LNCAP (cell line): ENCODE results near the gene PSEN2.

Source experiments
- TF ChIP-seq, protein P1 (sequence below): fragments of 450-650 bp; IDR thresholded peaks from 2 replicates; pipeline ENCODE4 v1.5.1; 2017; ENCODE audit warnings: mild to moderate bottlenecking

The PSEN2 gene

DNA sequence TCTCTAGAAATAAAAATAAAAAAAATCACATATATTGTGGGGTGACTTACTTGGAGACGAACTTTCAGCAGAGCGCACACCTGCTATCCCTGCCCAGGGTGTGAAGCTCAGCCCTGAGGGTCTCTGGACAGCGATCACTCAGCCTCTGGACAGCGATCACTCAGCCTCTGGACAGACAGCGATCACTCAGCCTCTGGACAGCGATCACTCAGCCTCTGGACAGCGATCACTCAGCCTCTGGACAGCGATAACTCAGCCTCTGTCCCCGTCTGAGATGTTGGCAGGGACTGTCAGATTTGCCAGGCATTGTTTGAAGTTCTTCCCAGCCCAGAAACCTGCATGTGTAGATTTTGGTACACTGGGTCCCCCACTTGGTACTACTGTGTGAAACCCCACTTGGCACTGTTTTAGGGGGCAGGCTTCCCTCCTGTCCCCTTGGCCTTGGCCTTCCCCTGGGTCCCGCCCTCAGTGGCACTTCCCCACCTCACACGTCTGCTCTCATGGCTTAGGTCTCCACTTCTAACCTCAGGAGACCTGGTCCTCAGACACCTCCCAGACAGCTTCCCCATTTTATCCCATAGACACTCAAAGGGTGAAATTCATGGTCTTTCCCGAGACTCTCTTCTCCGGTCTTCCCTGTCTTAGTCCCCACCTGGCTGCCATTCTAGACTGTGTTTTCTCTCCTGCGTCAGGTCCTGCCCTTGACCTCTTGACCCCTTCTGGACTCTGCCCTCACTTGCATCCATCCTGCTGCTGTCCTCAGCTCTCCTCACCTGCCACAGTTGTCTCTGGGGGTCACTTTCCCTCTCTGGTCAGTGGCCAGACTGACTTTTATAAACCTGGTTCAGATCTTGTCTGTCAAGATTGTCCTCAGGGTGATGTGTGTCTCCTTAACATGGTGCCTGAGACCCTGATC is 10.2 kb downstream of the PSEN2 start:
- TF ChIP-seq, protein P1, sequence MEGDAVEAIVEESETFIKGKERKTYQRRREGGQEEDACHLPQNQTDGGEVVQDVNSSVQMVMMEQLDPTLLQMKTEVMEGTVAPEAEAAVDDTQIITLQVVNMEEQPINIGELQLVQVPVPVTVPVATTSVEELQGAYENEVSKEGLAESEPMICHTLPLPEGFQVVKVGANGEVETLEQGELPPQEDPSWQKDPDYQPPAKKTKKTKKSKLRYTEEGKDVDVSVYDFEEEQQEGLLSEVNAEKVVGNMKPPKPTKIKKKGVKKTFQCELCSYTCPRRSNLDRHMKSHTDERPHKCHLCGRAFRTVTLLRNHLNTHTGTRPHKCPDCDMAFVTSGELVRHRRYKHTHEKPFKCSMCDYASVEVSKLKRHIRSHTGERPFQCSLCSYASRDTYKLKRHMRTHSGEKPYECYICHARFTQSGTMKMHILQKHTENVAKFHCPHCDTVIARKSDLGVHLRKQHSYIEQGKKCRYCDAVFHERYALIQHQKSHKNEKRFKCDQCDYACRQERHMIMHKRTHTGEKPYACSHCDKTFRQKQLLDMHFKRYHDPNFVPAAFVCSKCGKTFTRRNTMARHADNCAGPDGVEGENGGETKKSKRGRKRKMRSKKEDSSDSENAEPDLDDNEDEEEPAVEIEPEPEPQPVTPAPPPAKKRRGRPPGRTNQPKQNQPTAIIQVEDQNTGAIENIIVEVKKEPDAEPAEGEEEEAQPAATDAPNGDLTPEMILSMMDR, result no peak

DNA sequence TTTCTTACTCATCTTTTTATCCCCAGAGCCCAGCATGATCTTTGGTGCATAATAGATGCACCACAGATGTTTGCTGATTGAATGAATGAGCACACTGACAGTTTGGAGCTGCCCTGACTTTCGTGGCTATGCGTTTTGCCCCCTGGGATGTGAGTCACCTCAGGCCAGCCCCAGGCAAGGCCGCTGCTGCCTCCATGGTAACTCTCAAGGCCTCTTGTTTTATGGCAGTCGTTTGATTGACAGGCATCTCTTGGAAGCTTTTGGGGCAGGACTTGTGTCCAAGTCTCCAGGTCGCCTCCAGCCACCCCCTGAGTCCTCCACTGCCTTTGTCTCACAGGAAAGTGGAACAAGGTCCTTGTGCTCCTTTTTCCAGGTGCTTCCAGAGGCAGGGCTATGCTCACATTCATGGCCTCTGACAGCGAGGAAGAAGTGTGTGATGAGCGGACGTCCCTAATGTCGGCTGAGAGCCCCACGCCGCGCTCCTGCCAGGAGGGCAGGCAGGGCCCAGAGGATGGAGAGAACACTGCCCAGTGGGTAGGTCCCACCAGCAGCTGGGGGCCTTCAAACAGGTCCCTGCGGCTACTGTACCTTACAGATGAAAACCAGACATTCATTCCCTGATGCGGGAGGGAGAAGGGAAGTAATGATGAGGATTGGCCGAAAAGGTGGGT is 11.2 kb downstream of the PSEN2 start:
- TF ChIP-seq, protein P1, result no peak

DNA sequence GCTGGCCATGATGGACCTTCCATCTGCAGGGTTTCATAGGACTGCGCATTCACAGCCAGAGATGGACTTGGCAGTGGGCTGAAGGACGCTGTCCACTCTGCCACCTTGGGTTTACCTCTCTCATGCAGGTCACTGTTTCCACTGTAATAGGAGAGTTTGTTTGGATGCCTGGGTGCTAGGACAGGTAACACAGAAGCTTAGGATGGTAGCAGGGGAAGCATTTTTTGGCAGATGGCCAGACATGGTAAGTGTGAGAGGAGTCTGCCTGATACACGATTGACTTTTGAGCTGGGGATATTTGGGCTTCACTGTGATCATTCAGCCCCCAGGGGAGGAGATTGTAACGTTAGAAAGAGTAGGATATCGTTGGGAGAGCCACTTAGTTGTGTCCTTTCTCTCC is 11.8 kb downstream of the PSEN2 start:
- TF ChIP-seq, protein P1, result no peak

DNA sequence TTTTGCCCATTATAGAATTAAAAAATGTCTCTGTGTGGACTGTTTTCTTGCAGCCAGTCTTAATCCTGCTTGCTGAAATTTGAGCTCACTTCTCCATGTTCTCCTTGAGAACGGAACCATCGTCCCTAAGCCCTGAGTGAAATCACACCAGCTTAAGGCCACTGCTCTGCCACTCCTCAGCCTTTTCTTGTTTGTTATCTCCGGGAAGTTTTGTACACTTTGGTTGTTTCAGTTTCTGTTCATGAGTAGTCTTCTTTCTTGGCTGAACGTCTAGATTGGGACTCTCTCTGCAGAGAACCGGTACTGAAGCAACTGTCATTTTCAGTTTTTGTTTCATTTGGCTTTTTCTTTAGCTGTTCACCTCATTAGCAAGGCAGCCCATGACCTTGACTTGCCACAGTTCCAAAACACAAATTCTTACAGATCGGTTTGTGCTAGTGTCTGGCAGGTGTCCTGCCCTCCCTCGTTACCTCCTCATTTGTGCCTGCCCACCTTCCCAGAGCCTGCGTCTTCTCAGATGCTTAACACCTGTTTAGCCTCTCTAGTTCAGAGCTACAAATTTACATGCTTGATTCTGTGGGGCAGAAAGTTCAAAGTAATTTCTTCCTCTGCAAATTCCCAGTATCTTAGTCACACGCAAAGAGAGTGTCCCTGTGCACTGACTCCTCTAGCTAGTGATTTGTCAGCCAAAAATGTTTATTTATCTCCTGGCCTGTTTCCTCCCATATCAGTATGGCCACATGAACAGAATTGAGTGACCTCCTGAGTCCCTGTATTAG is 12.4 kb downstream of the PSEN2 start:
- TF ChIP-seq, protein P1, result no peak

DNA sequence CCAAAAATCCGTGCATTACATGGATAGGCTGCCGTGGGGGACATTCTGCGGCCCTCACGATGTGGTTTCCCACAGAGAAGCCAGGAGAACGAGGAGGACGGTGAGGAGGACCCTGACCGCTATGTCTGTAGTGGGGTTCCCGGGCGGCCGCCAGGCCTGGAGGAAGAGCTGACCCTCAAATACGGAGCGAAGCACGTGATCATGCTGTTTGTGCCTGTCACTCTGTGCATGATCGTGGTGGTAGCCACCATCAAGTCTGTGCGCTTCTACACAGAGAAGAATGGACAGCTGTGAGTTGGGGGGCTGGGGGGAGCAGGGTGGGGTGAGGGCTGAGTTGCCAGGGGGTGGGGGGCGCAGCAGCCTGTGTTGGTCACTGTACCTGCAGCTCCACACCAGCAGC is 13.2 kb downstream of the PSEN2 start:
- TF ChIP-seq, protein P1, result no peak

DNA sequence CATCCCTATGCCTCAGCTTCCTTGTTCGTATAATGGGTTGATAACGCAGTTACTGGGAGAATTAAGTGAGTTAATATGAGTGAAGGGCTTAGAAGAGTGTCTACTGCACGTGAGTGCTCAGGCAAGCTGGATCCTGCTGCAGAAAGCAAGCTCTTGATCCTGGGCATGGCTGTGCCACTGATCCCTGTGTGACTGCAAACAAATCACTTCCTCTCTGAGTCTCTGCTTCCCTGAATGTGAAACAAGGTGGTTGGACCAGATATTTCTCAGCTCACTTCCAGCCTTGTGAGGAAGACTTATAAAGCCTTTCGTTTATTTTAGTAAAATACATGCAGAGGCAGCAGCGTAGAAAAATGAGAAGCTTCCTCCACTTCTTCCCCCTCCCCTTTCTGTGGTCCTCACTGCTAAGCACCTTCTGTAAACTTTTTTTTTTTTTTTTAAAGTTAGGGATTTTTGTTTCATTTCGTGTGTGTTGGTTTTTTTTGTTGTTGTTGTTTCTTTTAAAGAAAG is 13.8 kb downstream of the PSEN2 start:
- TF ChIP-seq, protein P1, result no peak
